Retina (tissue), 1 donor: ENCODE results near the gene OGFOD3.
"Not testable (repeated sequence)": the region's sequence is repeated elsewhere in the genome, so short reads cannot be mapped to it uniquely, and the experiment has no call there.

ENCODE experiments used
- DNase-seq: peaks from one replicate; pipeline ENCODE4 v3.0.0-alpha.2; 2016

The OGFOD3 gene

DNA sequence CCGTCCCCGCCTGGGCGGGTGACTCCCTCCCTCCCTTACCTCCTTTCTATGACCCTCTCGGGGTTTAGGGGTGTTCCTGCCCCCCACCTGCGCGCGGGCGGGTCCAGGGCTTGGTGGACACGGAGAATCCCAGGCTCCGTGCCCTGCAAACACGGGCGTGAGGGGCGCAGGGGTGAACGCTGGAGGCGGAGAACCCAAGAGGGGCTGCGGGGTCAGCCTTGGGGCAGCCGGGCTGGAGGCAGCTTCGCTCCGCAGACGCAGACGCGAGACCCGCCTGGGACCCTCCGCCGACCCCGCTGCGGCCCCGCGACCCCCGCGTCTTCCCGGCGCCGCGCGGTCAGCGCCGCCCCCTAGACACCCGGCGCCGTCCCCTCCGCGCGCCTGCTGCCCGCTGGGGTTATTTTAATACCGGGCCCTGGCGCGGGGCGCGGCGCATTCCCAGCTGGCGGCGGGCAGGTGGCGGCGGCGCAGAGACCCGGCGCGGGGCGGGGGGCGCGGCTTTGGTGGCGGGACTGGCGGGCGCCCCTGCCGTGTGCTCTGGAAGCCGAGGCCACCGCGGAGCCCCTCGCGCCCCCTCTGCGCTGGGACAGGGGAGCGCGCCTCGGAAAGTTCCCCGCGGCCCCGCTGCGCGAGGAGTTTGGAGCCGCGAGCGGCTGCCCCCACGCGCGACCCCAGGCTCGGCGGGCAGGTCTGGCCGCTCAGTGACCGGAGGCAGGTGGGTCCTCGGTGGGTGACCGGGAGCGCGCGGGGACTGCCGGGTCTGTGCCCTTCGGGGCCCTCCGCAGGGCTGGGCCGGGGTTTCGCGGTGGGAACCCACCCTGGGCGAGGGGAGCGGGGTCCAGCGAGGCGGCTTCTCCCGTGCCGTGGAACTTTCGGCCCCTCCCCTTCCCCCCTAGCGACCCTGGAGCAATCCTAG, 46.8 kb downstream of the OGFOD3 start, which contains the start of gene UTS2R:
TSS of gene UTS2R (plus strand) at position 433 of the 916 bp plus-strand sequence. CDS start 2,560 bp downstream, outside the sequence.
- no peak for DNase-seq

- peak; percentile 58 for DNase-seq
Measured at GRCh38 chr17:82370471-82371332, 47.7 kb downstream of the OGFOD3 start.

GRCh38 chr17:82369211-82369610, 49.2 kb downstream of the OGFOD3 start:
- DNase-seq, result no peak

- DNase-seq, result no peak
Measured at GRCh38 chr17:82367724-82368524, 50.5 kb downstream of the OGFOD3 start.

DNA sequence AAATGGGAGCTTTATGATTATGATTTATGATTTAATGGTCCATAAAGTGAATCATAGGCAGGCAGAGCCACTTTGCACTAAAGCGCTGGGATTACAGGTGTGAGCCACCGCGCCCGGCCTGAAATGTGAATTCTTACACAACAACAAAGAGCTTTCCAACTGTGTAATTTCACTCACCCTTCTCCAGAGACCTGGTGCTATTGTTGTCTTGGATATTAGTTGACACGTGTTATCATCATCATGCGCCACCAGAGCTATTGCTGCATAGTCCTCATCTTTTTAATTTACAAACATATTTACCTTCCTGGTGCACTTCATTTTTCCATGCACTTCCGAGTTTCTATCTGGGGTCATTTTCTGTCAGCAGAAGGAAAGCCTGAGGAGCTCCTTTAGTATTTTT, 51.6 kb downstream of the OGFOD3 start:
- DNase-seq, result no peak

DNA sequence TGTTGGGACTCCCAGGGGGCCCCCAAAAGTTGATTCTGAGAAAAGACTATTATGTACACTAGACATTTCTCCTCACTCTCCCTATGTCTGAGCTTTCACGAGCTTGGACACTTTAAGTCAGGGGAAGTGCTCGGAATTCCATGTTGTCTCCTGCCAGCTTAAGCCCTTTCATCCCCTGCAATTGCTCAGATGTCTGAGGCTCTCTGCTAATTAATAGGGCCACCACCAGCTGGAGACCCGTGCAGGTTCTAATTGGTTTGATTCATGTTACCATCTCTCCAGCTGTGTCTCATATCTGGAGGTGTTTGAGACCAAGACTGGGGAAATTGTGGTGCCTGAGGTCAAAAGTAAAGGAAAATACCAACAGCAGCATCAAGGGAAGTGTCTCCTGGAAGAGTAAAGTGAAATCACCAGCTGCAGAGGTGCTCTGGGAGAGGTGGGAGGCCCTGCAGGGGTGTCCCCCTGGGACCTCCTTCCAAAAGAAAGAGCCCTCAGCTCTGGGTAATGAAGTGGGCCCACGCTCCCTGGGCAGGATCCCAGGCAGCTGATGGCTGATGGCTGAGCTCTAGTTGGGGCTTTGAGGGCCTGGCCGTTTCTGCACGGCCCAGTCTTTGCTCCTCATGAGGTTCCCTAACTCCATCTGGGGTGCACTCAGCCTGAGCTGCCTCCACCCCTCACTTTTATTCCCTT, 52.6 kb downstream of the OGFOD3 start:
- peak; percentile 25 for DNase-seq

DNA sequence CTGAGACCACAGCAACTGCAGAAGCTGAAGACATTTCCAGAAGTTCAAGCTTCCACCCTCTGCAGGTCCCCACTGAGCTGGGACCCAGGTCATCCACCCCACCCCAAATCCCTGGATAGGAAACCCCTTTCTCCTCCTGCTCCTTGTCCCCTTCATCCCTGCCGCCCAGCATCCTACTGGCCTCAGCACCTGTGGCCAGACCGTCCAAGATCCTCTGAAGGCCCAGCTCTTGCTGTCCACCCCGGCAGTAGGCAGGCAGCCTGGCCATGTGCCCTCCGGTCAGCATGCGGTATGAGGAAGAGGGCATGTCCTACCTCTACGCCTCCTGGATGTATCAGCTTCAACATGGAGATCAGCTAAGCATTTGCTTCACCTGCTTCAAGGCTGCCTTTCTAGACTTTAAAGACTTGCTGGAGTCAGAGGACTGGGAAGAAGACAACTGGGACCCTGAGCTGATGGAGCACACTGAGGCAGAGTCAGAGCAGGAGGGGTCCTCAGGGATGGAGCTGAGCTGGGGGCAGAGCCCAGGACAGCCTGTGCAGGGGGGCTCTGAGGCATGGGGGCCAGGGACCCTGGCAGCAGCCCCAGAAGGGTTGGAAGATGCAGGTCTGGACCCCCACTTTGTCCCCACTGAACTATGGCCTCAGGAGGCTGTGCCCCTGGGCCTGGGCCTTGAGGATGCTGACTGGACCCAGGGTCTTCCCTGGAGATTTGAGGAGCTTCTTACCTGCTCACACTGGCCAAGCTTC, 56.3 kb downstream of the OGFOD3 start:
- no peak for DNase-seq

DNA sequence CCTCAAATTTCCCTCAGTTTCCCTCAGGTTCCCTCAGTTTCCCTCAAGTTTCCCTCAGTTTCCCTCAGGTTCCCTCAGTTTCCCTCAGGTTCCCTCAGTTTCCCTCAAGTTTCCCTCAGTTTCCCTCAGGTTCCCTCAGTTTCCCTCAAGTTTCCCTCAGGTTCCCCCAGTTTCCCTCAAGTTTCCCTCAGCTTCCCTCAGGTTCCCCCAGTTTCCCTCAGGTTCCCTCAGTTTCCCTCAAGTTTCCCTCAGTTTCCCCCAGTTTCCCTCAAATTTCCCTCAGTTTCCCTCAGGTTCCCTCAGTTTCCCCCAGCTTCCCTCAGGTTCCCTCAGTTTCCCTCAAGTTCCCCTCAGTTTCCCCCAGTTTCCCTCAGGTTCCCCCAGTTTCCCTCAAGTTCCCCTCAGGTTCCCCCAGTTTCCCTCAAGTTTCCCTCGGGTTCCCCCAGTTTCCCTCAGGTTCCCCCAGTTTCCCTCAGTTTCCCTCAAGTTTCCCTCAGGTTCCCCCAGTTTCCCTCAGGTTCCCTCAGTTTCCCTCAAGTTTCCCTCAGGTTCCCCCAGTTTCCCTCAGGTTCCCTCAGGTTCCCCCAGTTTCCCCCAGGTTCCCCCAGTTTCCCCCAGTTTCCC, 58.8 kb downstream of the OGFOD3 start:
- not testable (repeated sequence) for DNase-seq

GRCh38 chr17:82358465-82359350, 59.7 kb downstream of the OGFOD3 start, which contains the start of gene TEX19:
Gene TEX19, plus strand, starts transcription at chr17:82359247. Its CDS starts 2,904 bp downstream, at chr17:82362151.
- no peak for DNase-seq

GRCh38 chr17:82357394-82357793, 61.0 kb downstream of the OGFOD3 start:
- DNase-seq, result no peak

GRCh38 chr17:82356845-82357355, 61.5 kb downstream of the OGFOD3 start:
- no peak for DNase-seq

GRCh38 chr17:82355770-82356427, 62.5 kb downstream of the OGFOD3 start:
- no peak for DNase-seq

GRCh38 chr17:82354804-82355308, 63.5 kb downstream of the OGFOD3 start:
- no peak for DNase-seq

DNA sequence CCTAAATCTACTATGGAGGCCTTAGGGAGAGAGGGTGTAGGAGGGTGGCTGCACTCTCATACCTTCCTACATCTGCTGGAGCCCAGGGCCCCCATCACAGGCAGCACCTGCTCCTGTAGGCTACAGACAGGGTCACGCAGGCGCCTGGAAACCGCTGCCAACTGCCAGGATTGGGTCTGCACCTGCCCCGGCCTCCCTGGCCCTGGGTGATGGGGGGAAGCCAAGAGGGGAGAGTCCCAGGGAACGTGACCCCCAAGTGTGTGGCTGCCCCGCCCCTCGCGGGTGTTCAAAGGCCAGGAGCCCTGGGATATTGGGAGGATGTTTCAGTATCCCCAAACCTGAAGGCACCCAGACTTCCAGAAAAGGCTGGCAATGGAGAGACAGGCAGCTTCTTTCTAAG, 64.9 kb downstream of the OGFOD3 start:
- no peak for DNase-seq

GRCh38 chr17:82351713-82352488, 66.5 kb downstream of the OGFOD3 start:
- DNase-seq, result peak; percentile 94

GRCh38 chr17:82351254-82351712, 67.1 kb downstream of the OGFOD3 start:
- DNase-seq, result no peak

- DNase-seq, result no peak
Measured at GRCh38 chr17:82350182-82351030, 68.0 kb downstream of the OGFOD3 start.
